Keratinocyte (primary cell): ENCODE measurements around the gene CYP46A1. TPM values are rescaled to one million over a fixed set of nuclear protein-coding genes. Genes with fewer than 3 reads are reported as not detected.

Experiments used
- DNase-seq: peaks from one replicate; pipeline ENCODE4 v3.0.0-alpha.2; 2011; ENCODE audit warnings: low read depth, missing footprints, low spot score
- FAIRE-seq: peaks from 2 replicates; lab custom pipeline; 2011; peaks lifted over from hg19 to GRCh38; lab: Jason Lieb, UNC
- H2AFZ ChIP-seq: 2 replicates; pipeline ENCODE4 v1.6.0; 2012; ENCODE audit warnings: low read length, control low read depth, inconsistent platforms; ENCODE audit not compliant: control insufficient read depth
- H3K27ac ChIP-seq: 2 replicates; pipeline ENCODE4 v1.5.1; 2011; ENCODE audit warnings: low read length; ENCODE audit not compliant: control insufficient read depth, insufficient read depth
- H3K27me3 ChIP-seq: 3 replicates; pipeline ENCODE4 v1.6.0; 2011; ENCODE audit warnings: low read length; ENCODE audit not compliant: control insufficient read depth, insufficient read depth; ENCODE audit errors: extremely low read depth
- H3K36me3 ChIP-seq, 2 experiments: 2 replicates in 1 of 2; 3 replicates in 1 of 2; pipeline ENCODE4 v1.5.1; 2011; ENCODE audit warnings: low read length in 2 of 2, mild to moderate bottlenecking in 1 of 2; ENCODE audit not compliant: control insufficient read depth in 2 of 2, insufficient read depth in 2 of 2; ENCODE audit errors: extremely low read depth in 1 of 2
- H3K4me1 ChIP-seq: 3 replicates; pipeline ENCODE4 v1.5.1; 2011; ENCODE audit warnings: low read length; ENCODE audit not compliant: control insufficient read depth, insufficient read depth; ENCODE audit errors: extremely low read depth
- H3K4me2 ChIP-seq: 3 replicates; pipeline ENCODE4 v1.6.0; 2011; ENCODE audit warnings: low read depth, low read length; ENCODE audit not compliant: control insufficient read depth, insufficient read depth; ENCODE audit errors: extremely low read depth
- H3K4me3 ChIP-seq, 3 experiments: fragments of 200-600 bp in 1 of 3; sonication (generic) in 1 of 3; 2 replicates in 2 of 3; 3 replicates in 1 of 3; pipeline ENCODE4 v1.5.1; 2011 to 2016; ENCODE audit warnings: low read length in 3 of 3, mild to moderate bottlenecking in 3 of 3, control low read depth in 2 of 3, inconsistent platforms in 1 of 3, low read depth in 1 of 3, mixed read lengths in 1 of 3, mixed run types in 1 of 3, moderate library complexity in 1 of 3; ENCODE audit not compliant: control insufficient read depth in 2 of 3, insufficient read depth in 2 of 3; ENCODE audit errors: extremely low read depth in 1 of 3
- H3K79me2 ChIP-seq: 2 replicates; pipeline ENCODE4 v1.6.0; 2012; ENCODE audit warnings: low read length; ENCODE audit not compliant: control insufficient read depth, insufficient read depth
- H3K9ac ChIP-seq: 3 replicates; pipeline ENCODE4 v1.6.0; 2011; ENCODE audit warnings: low read length; ENCODE audit not compliant: control insufficient read depth, insufficient read depth; ENCODE audit errors: extremely low read depth
- H3K9me1 ChIP-seq: 3 replicates; pipeline ENCODE4 v1.6.0; 2011; ENCODE audit warnings: low read length; ENCODE audit not compliant: control insufficient read depth, insufficient read depth; ENCODE audit errors: extremely low read depth
- H3K9me3 ChIP-seq: 2 replicates; pipeline ENCODE4 v1.5.1; 2012; ENCODE audit warnings: low read depth, low read length; ENCODE audit not compliant: control insufficient read depth
- H4K20me1 ChIP-seq: 3 replicates; pipeline ENCODE4 v1.6.0; 2011; ENCODE audit warnings: low read length; ENCODE audit not compliant: control insufficient read depth, insufficient read depth; ENCODE audit errors: extremely low read depth
- EZH2 ChIP-seq: IDR thresholded peaks from one replicate; pipeline ENCODE4 v1.6.1; 2012; ENCODE audit warnings: inconsistent platforms, mild to moderate bottlenecking, low read length, moderate library complexity
- dilution Hi-C: fragments of 300-500 bp; cut with MboI; formaldehyde crosslinking; loops from one replicate; pipeline ENCODE4 v1.7.0; 2020; ENCODE audit warnings: low sequenced_read_pairs; ENCODE audit not compliant: extremely low pct_ligation_motif_present
- polyA plus RNA-seq, 5 experiments: library from polyadenylated mRNA; depleted of rRNA in 3 of 5; stranded (reverse) in 3 of 5; stranded (forward) in 1 of 5; unstranded in 1 of 5; fragments of >200 nt; gene quantifications; 1 replicate in 1 of 5; 2 replicates in 3 of 5; 3 replicates in 1 of 5; pipeline versions ENCODE4 v1.2.1 to v1.2.3, GENCODE V29; 2011 to 2012; ENCODE audit warnings: missing spikeins in 2 of 5, low read depth in 1 of 5, low replicate concordance in 1 of 5
- TF ChIP-seq, protein P1 (sequence below), 3 experiments: IDR thresholded peaks in 1 of 3; conservative IDR thresholded peaks in 1 of 3; optimal IDR thresholded peaks in 1 of 3; 2 replicates in 2 of 3; 3 replicates in 1 of 3; pipeline versions ENCODE3 to v1.5.1; 2011; ENCODE audit warnings: low read length in 3 of 3, mild to moderate bottlenecking in 3 of 3, moderate library complexity in 2 of 3, control low read depth in 1 of 3, inconsistent platforms in 1 of 3; ENCODE audit not compliant: insufficient read depth in 2 of 3; ENCODE audit errors: extremely low read depth in 1 of 3

Gene CYP46A1
- polyA plus RNA-seq, 1 donor (not counting 4 experiments of a cell fraction or from before 2014, with no cell fraction given), result 0.01 TPM

DNA sequence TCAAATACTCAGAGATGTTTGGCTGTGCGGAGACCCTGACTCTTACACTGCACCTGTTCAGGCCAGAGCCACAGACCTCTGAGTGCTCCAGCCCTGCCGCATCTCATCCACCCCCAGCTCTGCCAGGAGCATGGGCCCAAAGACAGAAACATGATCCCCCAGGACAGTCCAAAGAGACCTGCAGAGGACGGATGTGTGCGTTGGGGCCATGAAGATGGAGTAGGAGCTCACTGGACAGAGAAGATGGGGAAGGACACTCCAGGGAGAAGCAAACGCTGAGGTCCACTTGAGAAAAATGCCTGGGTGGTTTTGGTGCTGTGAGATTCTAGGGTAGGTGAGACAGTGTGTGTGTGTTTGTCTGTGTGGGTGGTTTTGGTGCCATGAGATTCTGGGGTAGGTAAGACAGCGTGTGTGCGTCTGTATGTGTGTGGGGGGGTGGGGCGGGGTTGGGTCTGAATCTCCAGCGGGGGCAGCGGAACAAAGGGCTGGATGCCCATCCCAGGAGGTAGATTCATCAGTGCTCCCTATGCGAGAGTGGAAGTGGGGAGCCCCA, 40.0 kb upstream of the CYP46A1 start:
- H4K20me1 ChIP-seq, result no peaks in the 10 kb centered on the region
- peaks cover 27% of the 10 kb centered on the region for H3K27me3 ChIP-seq
- DNase-seq (no peak), FAIRE-seq (no peak)
- H2AFZ ChIP-seq, result no peak overlapping the region
- no peak for TF ChIP-seq EZH2
- TF ChIP-seq, protein P1, sequence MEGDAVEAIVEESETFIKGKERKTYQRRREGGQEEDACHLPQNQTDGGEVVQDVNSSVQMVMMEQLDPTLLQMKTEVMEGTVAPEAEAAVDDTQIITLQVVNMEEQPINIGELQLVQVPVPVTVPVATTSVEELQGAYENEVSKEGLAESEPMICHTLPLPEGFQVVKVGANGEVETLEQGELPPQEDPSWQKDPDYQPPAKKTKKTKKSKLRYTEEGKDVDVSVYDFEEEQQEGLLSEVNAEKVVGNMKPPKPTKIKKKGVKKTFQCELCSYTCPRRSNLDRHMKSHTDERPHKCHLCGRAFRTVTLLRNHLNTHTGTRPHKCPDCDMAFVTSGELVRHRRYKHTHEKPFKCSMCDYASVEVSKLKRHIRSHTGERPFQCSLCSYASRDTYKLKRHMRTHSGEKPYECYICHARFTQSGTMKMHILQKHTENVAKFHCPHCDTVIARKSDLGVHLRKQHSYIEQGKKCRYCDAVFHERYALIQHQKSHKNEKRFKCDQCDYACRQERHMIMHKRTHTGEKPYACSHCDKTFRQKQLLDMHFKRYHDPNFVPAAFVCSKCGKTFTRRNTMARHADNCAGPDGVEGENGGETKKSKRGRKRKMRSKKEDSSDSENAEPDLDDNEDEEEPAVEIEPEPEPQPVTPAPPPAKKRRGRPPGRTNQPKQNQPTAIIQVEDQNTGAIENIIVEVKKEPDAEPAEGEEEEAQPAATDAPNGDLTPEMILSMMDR (optimal IDR thresholded peaks at IDR 0.05 in 1 of 3, IDR thresholded peaks at IDR 0.05 in 1 of 3, conservative IDR thresholded peaks at IDR 0.05 in 1 of 3; ENCODE audit: extremely low read depth in 1 of 3, insufficient read depth in 2 of 3, low read length in 3 of 3), result no peak
- no peak overlapping the region for H3K27ac ChIP-seq
- no peak overlapping the region for H3K9ac ChIP-seq
- H3K9me1 ChIP-seq, result no peaks in the 10 kb centered on the region
- H3K9me3 ChIP-seq, result no peaks in the 10 kb centered on the region
- H3K4me1 ChIP-seq, result no peaks in the 10 kb centered on the region
- H3K4me2 ChIP-seq, result no peak overlapping the region
- dilution Hi-C loops, result no loop called here
- H3K4me3 ChIP-seq, result no peak overlapping the region
- H3K79me2 ChIP-seq, result no peaks in the 10 kb centered on the region
- no peaks in the 10 kb centered on the region for H3K36me3 ChIP-seq

DNA sequence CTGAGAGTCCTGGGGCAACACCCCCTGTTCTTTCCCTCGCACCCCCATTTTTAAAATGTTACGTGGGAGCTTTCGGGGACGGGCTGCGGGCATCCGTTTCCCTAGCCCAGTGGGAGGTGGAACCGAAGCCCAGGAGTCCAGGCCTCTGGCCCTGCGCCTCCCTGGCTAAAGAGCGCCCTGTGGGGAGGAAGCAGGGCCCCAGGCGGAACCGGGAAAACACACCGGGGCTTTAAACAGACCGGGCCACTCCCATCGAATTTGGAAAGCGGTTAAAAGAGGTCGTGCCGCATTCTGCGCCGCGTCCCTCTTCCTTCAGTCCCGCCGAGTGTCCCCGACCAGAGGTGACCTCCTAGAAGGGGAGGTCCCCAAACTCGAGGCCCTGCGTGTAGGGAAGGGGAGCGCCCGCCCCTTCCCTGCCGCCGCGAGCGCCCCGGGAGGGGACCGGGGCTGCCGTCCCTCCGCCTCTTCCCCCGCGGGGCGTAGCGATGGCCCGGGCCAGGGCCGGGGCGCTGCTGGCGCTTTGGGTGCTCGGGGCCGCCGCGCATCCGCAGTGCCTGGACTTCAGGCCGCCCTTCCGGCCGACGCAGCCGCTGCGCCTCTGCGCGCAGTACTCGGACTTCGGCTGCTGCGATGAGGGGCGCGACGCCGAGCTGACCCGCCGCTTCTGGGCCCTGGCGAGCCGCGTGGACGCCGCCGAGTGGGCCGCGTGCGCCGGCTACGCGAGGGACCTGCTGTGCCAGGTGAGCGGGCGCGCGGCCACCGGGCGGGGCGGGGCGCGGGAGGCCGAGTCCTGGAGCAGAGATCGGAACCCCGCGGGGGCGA, 39.2 kb upstream of the CYP46A1 start, which contains the start of gene HHIPL1:
TSS of gene HHIPL1 (plus strand) at position 407 of the 822 bp plus-strand sequence. CDS start at position 486, 79 bp downstream.
- Histone ChIP-seq H3K36me3 (no peaks in the 10 kb centered on the region), H3K9me1 (no peaks in the 10 kb centered on the region), H4K20me1 (no peaks in the 10 kb centered on the region), H3K79me2 (no peaks in the 10 kb centered on the region), H3K4me1 (no peaks in the 10 kb centered on the region), H3K9me3 (no peaks in the 10 kb centered on the region), H3K4me3 (peak within 1 kb of the TSS; percentile 2 to 53 (median 46)), H3K9ac (no peak within 1 kb of the TSS), H3K27ac (no peak within 1 kb of the TSS), H3K27me3 (peaks cover 27% of the 10 kb centered on the region), H3K4me2 (peak within 1 kb of the TSS; percentile 66), H2AFZ (peak within 1 kb of the TSS; percentile 71)
- TF ChIP-seq, protein P1 (optimal IDR thresholded peaks at IDR 0.05 in 1 of 3, IDR thresholded peaks at IDR 0.05 in 1 of 3, conservative IDR thresholded peaks at IDR 0.05 in 1 of 3; ENCODE audit: extremely low read depth in 1 of 3, insufficient read depth in 2 of 3, low read length in 3 of 3), result no peak
- TF ChIP-seq EZH2, result peak; percentile 32
- FAIRE-seq (no peak), DNase-seq (no peak)
- dilution Hi-C loops, result no loop called here
